22Rv1 (cell line): Measurements from ENCODE around the gene RHBDF2.

Source experiments
- H3K27ac ChIP-seq: fragments of 450-650 bp; 2 replicates; pipeline ENCODE4 v1.5.1; 2017
- ZFX ChIP-seq: fragments of 450-650 bp; IDR thresholded peaks from 2 replicates; pipeline ENCODE4 v1.6.1; 2017; ENCODE audit warnings: antibody characterized with exemption, borderline replicate concordance
- TF ChIP-seq, protein P1 (sequence below): fragments of 450-650 bp; IDR thresholded peaks from 2 replicates; pipeline ENCODE4 v1.5.1; 2017; ENCODE audit warnings: mild to moderate bottlenecking

The RHBDF2 gene

DNA sequence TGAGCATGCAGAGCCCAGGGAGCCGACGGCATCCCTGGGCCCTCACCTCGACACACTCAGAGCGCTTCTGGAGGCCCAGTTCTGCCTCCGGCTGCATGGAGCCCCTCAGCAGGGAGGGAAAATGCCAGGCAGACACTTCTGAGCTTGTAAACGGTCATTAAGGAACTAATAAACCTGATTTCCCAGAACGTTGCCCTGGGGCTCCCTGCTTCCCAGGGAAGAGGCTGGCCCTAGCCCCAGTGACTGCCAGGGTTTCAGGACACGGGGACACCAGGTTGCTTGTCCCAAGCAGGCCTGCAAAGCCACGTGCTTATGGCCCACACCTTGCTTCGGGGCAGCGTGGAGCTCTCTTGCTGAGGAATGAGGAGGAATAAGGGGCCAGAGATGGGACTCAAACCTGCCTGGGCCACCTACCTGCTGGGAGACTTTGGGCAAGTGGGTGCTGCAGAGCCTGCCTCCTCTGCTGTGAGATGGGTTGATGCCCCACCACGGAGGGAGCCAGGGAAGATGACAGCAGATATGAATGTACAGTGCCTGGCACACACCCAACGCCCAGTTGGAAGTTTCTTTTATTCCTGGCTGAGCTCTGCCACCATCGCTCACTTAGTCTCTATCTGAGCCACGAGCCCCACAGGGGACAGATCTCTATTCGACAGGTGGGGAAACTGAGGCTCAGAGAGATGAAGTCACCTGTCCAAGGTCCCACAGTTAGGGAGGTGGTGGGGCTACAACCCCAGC lies 5.4 kb downstream of the RHBDF2 start:
- H3K27ac ChIP-seq: no peak overlapping the region
- TF ChIP-seq ZFX: no peak
- TF ChIP-seq, protein P1, sequence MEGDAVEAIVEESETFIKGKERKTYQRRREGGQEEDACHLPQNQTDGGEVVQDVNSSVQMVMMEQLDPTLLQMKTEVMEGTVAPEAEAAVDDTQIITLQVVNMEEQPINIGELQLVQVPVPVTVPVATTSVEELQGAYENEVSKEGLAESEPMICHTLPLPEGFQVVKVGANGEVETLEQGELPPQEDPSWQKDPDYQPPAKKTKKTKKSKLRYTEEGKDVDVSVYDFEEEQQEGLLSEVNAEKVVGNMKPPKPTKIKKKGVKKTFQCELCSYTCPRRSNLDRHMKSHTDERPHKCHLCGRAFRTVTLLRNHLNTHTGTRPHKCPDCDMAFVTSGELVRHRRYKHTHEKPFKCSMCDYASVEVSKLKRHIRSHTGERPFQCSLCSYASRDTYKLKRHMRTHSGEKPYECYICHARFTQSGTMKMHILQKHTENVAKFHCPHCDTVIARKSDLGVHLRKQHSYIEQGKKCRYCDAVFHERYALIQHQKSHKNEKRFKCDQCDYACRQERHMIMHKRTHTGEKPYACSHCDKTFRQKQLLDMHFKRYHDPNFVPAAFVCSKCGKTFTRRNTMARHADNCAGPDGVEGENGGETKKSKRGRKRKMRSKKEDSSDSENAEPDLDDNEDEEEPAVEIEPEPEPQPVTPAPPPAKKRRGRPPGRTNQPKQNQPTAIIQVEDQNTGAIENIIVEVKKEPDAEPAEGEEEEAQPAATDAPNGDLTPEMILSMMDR: no peak

DNA sequence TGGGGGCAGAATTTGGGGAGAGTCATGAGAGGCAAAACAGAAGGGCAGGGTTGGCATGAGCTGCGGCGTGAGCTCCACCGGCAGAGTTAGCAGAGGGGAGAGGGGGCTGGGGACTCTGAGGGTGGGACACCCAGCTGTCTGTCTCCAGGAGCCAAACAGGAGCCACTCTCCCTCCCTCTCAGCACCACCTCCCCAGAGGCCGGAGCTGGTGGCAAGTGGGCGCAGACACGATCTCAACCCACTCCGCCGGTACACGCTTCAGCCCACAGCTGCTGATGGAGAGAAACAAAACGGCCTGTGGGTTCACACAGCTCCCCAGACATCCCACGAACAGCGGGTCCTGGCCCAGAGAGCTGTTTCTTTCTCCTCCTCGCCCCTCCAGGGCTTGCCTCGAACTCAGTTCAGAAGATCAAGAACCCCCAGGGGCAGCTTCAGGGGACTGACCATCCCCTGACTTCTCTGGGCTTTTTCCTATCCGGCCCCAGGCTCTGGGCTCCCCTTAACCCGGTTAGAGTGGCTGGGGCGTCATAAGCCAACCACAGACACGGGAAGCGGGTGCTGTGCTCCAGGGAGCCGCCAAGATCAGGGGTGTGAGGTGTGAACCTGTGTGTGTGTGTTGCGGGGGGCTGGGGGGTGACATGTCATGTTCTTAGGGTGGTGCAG lies 7.6 kb downstream of the RHBDF2 start:
- no peak overlapping the region for H3K27ac ChIP-seq
- no peak for TF ChIP-seq ZFX
- TF ChIP-seq, protein P1: no peak

DNA sequence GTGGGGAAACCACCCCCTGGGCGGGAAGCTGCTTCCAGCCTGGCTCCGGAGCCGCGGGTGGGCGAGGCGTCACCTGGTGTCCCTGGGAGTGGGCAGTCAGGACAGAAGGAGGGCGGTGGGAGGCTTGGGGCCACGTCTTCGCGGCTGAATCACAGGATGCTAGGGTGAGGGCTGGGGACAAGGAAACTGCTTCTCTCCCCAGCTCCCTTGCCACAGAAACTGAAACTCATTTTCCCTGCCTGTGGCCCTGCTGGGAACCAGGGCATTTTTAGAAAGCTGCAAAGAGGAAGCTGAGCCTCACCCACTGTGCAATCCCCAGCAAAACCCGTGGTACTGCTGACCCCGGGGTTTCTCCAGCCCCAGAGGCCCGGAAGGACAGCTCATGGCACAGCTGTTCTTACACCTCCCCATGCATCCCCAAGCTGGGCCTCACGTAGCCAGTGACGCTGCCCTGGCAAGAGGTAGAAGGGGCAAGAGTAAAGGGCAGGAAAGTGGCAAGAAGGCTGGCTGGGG lies 8.2 kb downstream of the RHBDF2 start:
- TF ChIP-seq ZFX: no peak
- TF ChIP-seq, protein P1: no peak
- H3K27ac ChIP-seq: no peak overlapping the region

DNA sequence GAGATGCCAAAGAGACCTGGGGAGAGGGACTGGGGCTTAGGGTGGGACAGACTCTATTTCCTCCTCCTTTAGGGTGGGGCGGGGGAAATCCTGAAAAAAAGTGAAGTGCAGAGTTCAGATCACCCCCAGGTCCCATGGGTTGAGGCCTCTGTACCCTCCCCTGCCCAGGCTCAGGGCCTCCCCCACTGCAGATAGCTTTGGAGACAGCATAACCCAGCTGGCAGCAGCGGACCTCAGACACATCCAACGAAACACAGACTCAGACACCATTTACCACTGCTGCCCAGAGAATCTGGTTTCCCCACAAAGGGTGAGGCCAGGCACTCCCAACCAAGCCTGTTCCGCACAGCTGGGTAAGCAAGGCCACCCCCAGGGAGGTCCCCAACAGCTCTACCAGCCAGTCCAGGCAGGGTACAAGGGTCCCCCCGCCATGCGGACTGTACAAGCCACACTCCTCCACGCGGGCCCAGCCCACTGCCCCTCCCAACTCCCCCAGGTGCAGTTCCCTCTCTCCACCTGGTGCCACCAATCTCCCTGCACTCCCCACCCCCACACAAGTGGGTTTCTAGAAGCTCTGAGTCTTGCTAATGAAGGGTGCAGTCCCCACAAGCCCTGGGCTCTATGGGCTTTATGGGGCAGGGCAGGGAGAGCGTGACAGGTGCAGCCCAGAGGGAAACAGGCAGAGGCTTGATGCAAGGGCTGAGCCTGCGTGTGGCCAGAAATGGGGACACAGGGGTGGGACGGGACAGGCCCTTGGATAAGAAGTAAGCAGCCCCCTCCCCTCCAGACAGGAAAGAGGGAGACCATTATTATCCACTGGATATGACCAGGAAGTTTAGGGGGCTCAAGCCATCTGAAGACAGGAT lies 8.9 kb downstream of the RHBDF2 start:
- H3K27ac ChIP-seq: no peak overlapping the region
- TF ChIP-seq, protein P1: no peak
- TF ChIP-seq ZFX: no peak

DNA sequence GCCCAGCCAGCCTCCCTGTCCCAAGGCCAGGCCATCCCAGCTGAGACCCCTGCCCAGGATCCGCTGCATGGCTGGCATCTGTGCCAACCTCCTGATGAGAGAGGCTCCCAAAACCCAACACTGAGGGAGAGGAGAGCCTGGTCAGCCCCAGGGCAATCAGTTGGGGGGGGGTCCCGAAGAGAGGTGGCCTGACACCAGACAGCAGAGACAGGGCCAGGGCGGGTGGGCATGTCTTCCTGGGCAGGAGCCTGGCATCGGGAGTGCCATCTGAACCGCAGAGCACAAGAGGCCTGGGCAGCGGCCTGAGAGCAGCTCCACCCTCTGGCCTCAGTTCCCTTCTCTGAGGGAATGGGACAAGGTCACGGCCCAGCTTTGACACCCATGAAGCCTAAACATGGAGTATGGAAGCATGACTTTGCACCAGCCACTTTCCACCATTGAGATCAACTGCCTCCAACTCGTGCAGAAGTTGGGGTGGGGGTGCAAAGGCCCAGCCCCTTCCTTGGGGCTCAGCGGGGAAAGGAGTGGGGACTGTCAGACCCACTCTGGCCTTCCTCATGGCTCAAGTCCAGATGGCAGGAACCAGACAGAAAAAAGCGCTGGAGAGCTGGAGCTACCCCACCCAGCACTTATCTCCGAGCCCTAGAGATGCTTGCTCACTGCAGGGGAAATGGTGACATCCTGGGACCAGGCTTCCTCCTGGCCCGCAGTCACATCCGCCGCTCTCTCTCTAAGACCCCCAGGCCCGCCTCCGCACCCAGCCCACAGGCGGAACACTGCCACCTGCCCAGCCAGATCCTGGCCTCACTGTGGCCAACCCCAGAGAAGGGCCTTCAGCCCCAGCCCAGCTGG lies 9.7 kb downstream of the RHBDF2 start:
- H3K27ac ChIP-seq: no peak overlapping the region
- no peak for TF ChIP-seq ZFX
- TF ChIP-seq, protein P1: no peak

DNA sequence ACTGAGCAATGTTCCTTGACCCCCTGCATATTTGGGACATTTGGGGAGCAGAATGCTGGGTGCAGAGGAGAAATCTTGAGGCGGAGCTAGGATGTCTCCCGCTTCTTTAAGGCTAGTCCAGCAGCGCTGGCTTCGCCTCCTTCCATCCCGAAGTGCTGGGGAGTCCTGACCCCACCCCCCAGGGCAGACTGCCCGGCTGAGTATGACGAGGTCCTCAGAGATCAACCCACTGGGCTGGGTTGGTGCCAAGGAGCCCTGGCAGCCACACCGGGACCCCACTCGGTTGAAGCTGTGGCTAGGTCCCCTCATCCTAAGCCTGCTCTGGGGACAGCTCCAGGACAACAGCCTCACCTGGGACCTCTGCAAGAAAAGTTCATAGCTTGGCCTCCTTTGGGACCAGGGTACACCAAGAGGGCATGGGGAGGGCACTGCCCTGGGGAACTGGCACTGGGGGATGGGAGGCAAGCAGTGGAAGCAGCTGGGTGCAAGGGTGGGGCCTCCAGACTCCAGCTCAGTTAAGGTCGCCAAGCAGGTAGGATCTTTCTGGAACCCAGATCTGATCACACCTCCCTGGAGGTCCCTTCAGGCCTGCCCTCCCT lies 11.0 kb downstream of the RHBDF2 start:
- no peak for TF ChIP-seq ZFX
- TF ChIP-seq, protein P1: no peak
- H3K27ac ChIP-seq: no peak overlapping the region
